ENCODE measurements around the gene INPP5E. TPM values are rescaled to one million over a fixed set of nuclear protein-coding genes. Genes with fewer than 3 reads are reported as not detected.

The INPP5E gene
- total and polyA plus RNA-seq, 2 donors: 3.9 to 17.5 TPM

GRCh38 chr9:136454026-136454796 is 14.6 kb upstream of the INPP5E start:
- DNase-seq (ENCODE audit: low read depth in 6 of 9, low spot score in 9 of 9): no peak
- WGBS: 97% methylated on average over 25 of the region's 25 CpGs
- peaks cover 84 to 85% of the 10 kb centered on the region in 2 donors for H3K36me3 ChIP-seq (ENCODE audit: control insufficient read depth in 2 of 2, insufficient read depth in 2 of 2, low read length in 1 of 2)
- H3K27ac ChIP-seq (ENCODE audit: low read depth in 1 of 2, low read length in 1 of 2): no peak overlapping the region
- no peak overlapping the region for H3K4me3 ChIP-seq (ENCODE audit: low read length in 2 of 2)
- no peaks in the 10 kb centered on the region for H3K4me1 ChIP-seq (ENCODE audit: control insufficient read depth in 2 of 2, insufficient read depth in 2 of 2, low read length in 2 of 2)
- no peaks in the 10 kb centered on the region for H3K9me3 ChIP-seq (ENCODE audit: control insufficient read depth in 2 of 2, insufficient read depth in 1 of 2, low read length in 1 of 2)
- H3K27me3 ChIP-seq (ENCODE audit: control insufficient read depth in 2 of 2, insufficient read depth in 1 of 2, low read length in 1 of 2): no peaks in the 10 kb centered on the region

GRCh38 chr9:136453326-136453725 is 13.7 kb upstream of the INPP5E start:
- DNase-seq (ENCODE audit: low read depth in 6 of 9, low spot score in 9 of 9): no peak
- 97% methylated on average over 11 of the region's 11 CpGs for WGBS
- Histone ChIP-seq H3K27me3 (ENCODE audit: control insufficient read depth in 2 of 2, insufficient read depth in 1 of 2, low read length in 1 of 2) (no peaks in the 10 kb centered on the region), H3K4me1 (ENCODE audit: control insufficient read depth in 2 of 2, insufficient read depth in 2 of 2, low read length in 2 of 2) (no peaks in the 10 kb centered on the region), H3K27ac (ENCODE audit: low read depth in 1 of 2, low read length in 1 of 2) (no peak overlapping the region), H3K9me3 (ENCODE audit: control insufficient read depth in 2 of 2, insufficient read depth in 1 of 2, low read length in 1 of 2) (no peaks in the 10 kb centered on the region), H3K36me3 (ENCODE audit: control insufficient read depth in 2 of 2, insufficient read depth in 2 of 2, low read length in 1 of 2) (peaks cover 84% of the 10 kb centered on the region in 2 donors), H3K4me3 (ENCODE audit: low read length in 2 of 2) (no peak overlapping the region)

- H3K4me1 ChIP-seq (ENCODE audit: control insufficient read depth in 2 of 2, insufficient read depth in 2 of 2, low read length in 2 of 2): no peaks in the 10 kb centered on the region
- H3K27ac ChIP-seq (ENCODE audit: low read depth in 1 of 2, low read length in 1 of 2): no peak overlapping the region
- no peaks in the 10 kb centered on the region for H3K27me3 ChIP-seq (ENCODE audit: control insufficient read depth in 2 of 2, insufficient read depth in 1 of 2, low read length in 1 of 2)
- no peak overlapping the region for H3K4me3 ChIP-seq (ENCODE audit: low read length in 2 of 2)
- WGBS: 95% methylated on average over 26 of the region's 26 CpGs
- DNase-seq (ENCODE audit: low read depth in 6 of 9, low spot score in 9 of 9): no peak
- peaks cover 84% of the 10 kb centered on the region in 2 donors for H3K36me3 ChIP-seq (ENCODE audit: control insufficient read depth in 2 of 2, insufficient read depth in 2 of 2, low read length in 1 of 2)
- no peaks in the 10 kb centered on the region for H3K9me3 ChIP-seq (ENCODE audit: control insufficient read depth in 2 of 2, insufficient read depth in 1 of 2, low read length in 1 of 2)
Measured at GRCh38 chr9:136451221-136451877, 11.7 kb upstream of the INPP5E start.

- H3K27me3 ChIP-seq (ENCODE audit: control insufficient read depth in 2 of 2, insufficient read depth in 1 of 2, low read length in 1 of 2): no peaks in the 10 kb centered on the region
- H3K36me3 ChIP-seq (ENCODE audit: control insufficient read depth in 2 of 2, insufficient read depth in 2 of 2, low read length in 1 of 2): peaks cover 79 to 84% of the 10 kb centered on the region in 2 donors
- no peak overlapping the region for H3K27ac ChIP-seq (ENCODE audit: low read depth in 1 of 2, low read length in 1 of 2)
- no peak for DNase-seq (ENCODE audit: low read depth in 6 of 9, low spot score in 9 of 9)
- H3K4me3 ChIP-seq (ENCODE audit: low read length in 2 of 2): no peak overlapping the region
- no peaks in the 10 kb centered on the region for H3K9me3 ChIP-seq (ENCODE audit: control insufficient read depth in 2 of 2, insufficient read depth in 1 of 2, low read length in 1 of 2)
- H3K4me1 ChIP-seq (ENCODE audit: control insufficient read depth in 2 of 2, insufficient read depth in 2 of 2, low read length in 2 of 2): no peaks in the 10 kb centered on the region
- WGBS: 97% methylated on average over 3 of the region's 3 CpGs
Measured at GRCh38 chr9:136448655-136449054, 9.0 kb upstream of the INPP5E start.

DNA sequence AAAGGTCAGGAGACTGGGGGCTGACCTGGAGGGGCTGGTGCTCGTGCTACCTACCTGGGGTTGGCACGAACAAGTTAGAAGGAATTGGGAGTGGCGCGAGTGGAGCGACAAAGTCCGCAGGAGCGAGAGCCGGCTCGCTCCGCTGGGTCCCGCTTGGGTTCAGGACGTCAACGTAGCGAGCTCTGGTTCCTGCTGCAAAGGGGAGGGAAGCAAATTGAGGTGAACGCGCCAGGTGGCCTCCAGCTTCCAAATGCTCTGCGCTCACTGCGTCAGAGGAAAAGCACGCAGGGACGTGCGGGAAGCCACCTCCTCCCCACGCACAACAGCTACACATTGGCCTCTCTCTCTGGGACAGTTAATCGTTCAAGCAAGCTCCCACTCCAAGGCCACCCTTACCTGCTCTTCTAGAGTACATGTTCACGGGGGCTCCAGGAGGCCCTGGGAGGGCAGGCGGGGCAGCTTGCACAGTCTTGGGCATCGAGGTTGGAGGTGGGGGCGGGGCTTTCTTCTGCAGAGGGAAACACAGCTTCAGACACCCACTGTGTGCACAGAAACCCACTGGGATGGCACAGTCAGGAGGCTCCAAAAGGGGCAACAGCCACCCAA is 7.6 kb upstream of the INPP5E start:
- Histone ChIP-seq H3K4me1 (ENCODE audit: control insufficient read depth in 2 of 2, insufficient read depth in 2 of 2, low read length in 2 of 2) (no peaks in the 10 kb centered on the region), H3K36me3 (ENCODE audit: control insufficient read depth in 2 of 2, insufficient read depth in 2 of 2, low read length in 1 of 2) (peaks cover 86 to 93% of the 10 kb centered on the region in 2 donors), H3K27ac (ENCODE audit: low read depth in 1 of 2, low read length in 1 of 2) (no peak overlapping the region), H3K9me3 (ENCODE audit: control insufficient read depth in 2 of 2, insufficient read depth in 1 of 2, low read length in 1 of 2) (no peaks in the 10 kb centered on the region), H3K27me3 (ENCODE audit: control insufficient read depth in 2 of 2, insufficient read depth in 1 of 2, low read length in 1 of 2) (no peaks in the 10 kb centered on the region), H3K4me3 (ENCODE audit: low read length in 2 of 2) (no peak overlapping the region)
- 97% methylated on average over 27 of the region's 27 CpGs for WGBS
- DNase-seq (ENCODE audit: low read depth in 6 of 9, low spot score in 9 of 9): no peak

- DNase-seq (ENCODE audit: low read depth in 6 of 9, low spot score in 9 of 9): no peak
- Histone ChIP-seq H3K36me3 (ENCODE audit: control insufficient read depth in 2 of 2, insufficient read depth in 2 of 2, low read length in 1 of 2) (peaks cover 90 to 96% of the 10 kb centered on the region in 2 donors), H3K27ac (ENCODE audit: low read depth in 1 of 2, low read length in 1 of 2) (no peak overlapping the region), H3K4me1 (ENCODE audit: control insufficient read depth in 2 of 2, insufficient read depth in 2 of 2, low read length in 2 of 2) (no peaks in the 10 kb centered on the region), H3K9me3 (ENCODE audit: control insufficient read depth in 2 of 2, insufficient read depth in 1 of 2, low read length in 1 of 2) (no peaks in the 10 kb centered on the region), H3K27me3 (ENCODE audit: control insufficient read depth in 2 of 2, insufficient read depth in 1 of 2, low read length in 1 of 2) (no peaks in the 10 kb centered on the region), H3K4me3 (ENCODE audit: low read length in 2 of 2) (no peak overlapping the region)
- WGBS: 96% methylated on average over 7 of the region's 7 CpGs
Measured at GRCh38 chr9:136445799-136446198, 6.2 kb upstream of the INPP5E start.

GRCh38 chr9:136444102-136444501 is 4.5 kb upstream of the INPP5E start:
- 97% methylated on average over 20 of the region's 20 CpGs for WGBS
- H3K36me3 ChIP-seq (ENCODE audit: control insufficient read depth in 2 of 2, insufficient read depth in 2 of 2, low read length in 1 of 2): peaks cover 76 to 80% of the 10 kb centered on the region in 2 donors
- peaks cover 0 to 4% of the 10 kb centered on the region in 2 donors for H3K9me3 ChIP-seq (ENCODE audit: control insufficient read depth in 2 of 2, insufficient read depth in 1 of 2, low read length in 1 of 2)
- H3K4me3 ChIP-seq (ENCODE audit: low read length in 2 of 2): no peak overlapping the region
- H3K27me3 ChIP-seq (ENCODE audit: control insufficient read depth in 2 of 2, insufficient read depth in 1 of 2, low read length in 1 of 2): no peaks in the 10 kb centered on the region
- peaks cover 3 to 5% of the 10 kb centered on the region in 2 donors for H3K4me1 ChIP-seq (ENCODE audit: control insufficient read depth in 2 of 2, insufficient read depth in 2 of 2, low read length in 2 of 2)
- H3K27ac ChIP-seq (ENCODE audit: low read depth in 1 of 2, low read length in 1 of 2): no peak overlapping the region
- no peak for DNase-seq (ENCODE audit: low read depth in 6 of 9, low spot score in 9 of 9)

DNA sequence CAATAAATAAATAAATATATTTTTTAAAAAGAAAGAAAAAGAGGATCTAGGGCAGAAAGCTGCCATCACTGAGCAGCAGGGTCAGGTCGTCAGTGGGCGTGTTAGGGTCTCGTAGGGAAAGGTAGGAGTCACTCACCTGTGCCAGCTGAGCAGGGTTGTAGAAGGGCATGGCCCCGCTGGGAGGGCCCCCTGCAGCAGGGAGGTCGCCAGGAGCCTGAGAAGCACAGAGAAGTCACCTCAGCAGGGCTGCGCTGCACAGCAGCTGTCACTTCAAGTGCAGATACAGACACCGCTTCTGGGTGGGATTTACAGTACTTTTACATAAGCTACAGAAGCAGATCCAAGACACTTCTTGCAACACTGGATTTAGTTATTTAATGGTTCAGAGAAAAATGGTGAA is 4.0 kb upstream of the INPP5E start:
- 98% methylated on average over 7 of the region's 7 CpGs for WGBS
- no peak for DNase-seq (ENCODE audit: low read depth in 6 of 9, low spot score in 9 of 9)
- peaks cover 3 to 7% of the 10 kb centered on the region in 2 donors for H3K4me1 ChIP-seq (ENCODE audit: control insufficient read depth in 2 of 2, insufficient read depth in 2 of 2, low read length in 2 of 2)

DNA sequence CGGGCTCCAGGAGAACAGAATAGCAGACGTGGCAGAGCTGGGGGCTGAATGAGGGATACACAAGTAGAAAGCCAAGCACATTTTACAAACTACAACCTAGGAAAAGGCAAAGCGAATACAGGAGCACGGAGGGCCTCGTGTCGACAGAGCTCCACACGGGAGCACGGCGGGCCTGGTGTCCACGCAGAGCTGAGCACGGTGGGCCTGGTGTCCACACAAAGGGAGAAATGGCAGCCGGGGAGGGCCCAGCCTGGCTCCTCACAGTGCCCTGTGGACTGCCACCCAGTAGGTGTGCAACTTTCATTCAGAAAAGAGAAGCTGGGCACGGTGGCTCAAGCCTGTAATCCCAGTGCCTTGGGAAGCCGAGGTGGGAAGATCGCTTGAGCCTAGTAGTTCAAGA is 3.4 kb upstream of the INPP5E start:
- Histone ChIP-seq H3K36me3 (ENCODE audit: control insufficient read depth in 2 of 2, insufficient read depth in 2 of 2, low read length in 1 of 2) (peaks cover 67 to 71% of the 10 kb centered on the region in 2 donors), H3K4me3 (ENCODE audit: low read length in 2 of 2) (no peak overlapping the region), H3K27me3 (ENCODE audit: control insufficient read depth in 2 of 2, insufficient read depth in 1 of 2, low read length in 1 of 2) (peaks cover 0 to 9% of the 10 kb centered on the region in 2 donors), H3K4me1 (ENCODE audit: control insufficient read depth in 2 of 2, insufficient read depth in 2 of 2, low read length in 2 of 2) (peaks cover 7 to 11% of the 10 kb centered on the region in 2 donors), H3K27ac (ENCODE audit: low read depth in 1 of 2, low read length in 1 of 2) (no peak overlapping the region), H3K9me3 (ENCODE audit: control insufficient read depth in 2 of 2, insufficient read depth in 1 of 2, low read length in 1 of 2) (peaks cover 0 to 4% of the 10 kb centered on the region in 2 donors)
- DNase-seq (ENCODE audit: low read depth in 6 of 9, low spot score in 9 of 9): no peak
- 98% methylated on average over 15 of the region's 15 CpGs for WGBS

More for the DNA sequence above, 4.0 kb upstream of the INPP5E start:
- Histone ChIP-seq H3K27me3 (ENCODE audit: control insufficient read depth in 2 of 2, insufficient read depth in 1 of 2, low read length in 1 of 2) (peaks cover 0 to 3% of the 10 kb centered on the region in 2 donors), H3K4me3 (ENCODE audit: low read length in 2 of 2) (no peak overlapping the region), H3K27ac (ENCODE audit: low read depth in 1 of 2, low read length in 1 of 2) (no peak overlapping the region), H3K9me3 (ENCODE audit: control insufficient read depth in 2 of 2, insufficient read depth in 1 of 2, low read length in 1 of 2) (peaks cover 0 to 4% of the 10 kb centered on the region in 2 donors), H3K36me3 (ENCODE audit: control insufficient read depth in 2 of 2, insufficient read depth in 2 of 2, low read length in 1 of 2) (peaks cover 72 to 76% of the 10 kb centered on the region in 2 donors)
